Putamen (tissue), 1 donor: ENCODE data around the gene LHB.
"Not testable (repeated sequence)": the region's sequence is repeated elsewhere in the genome, so short reads cannot be mapped to it uniquely, and the experiment has no call there.

Experiments
- DNase-seq: peaks from one replicate; pipeline ENCODE4 v3.0.0-alpha.2; 2016; ENCODE audit warnings: low spot score

The LHB gene

GRCh38 chr19:49017041-49017665 is at the start of gene LHB:
TSS of gene LHB (minus strand) at chr19:49017091. CDS start at chr19:49017081, 10 bp downstream.
- DNase-seq = no peak

GRCh38 chr19:49065905-49066512 is 49.1 kb upstream of the LHB start:
- DNase-seq = no peak

GRCh38 chr19:49064768-49065611 is 48.1 kb upstream of the LHB start, which contains the start of gene NTF4:
TSS of gene NTF4 (minus strand) at chr19:49064818. CDS start at chr19:49061997, 2,821 bp downstream.
- no peak for DNase-seq

- no peak for DNase-seq
Measured at GRCh38 chr19:49064029-49064629, 47.2 kb upstream of the LHB start.

- no peak for DNase-seq
Measured at GRCh38 chr19:49061445-49061844, 44.6 kb upstream of the LHB start.

- DNase-seq = no peak
Measured at GRCh38 chr19:49061000-49061399, 44.1 kb upstream of the LHB start.

- no peak for DNase-seq
Measured at GRCh38 chr19:49059053-49059452, 42.2 kb upstream of the LHB start.

- DNase-seq = no peak
Measured at GRCh38 chr19:49058562-49058961, 41.7 kb upstream of the LHB start.

- DNase-seq = no peak
Measured at GRCh38 chr19:49057636-49058234, 40.8 kb upstream of the LHB start, which contains the start of gene CGB7. TSS of gene CGB7 (minus strand) at chr19:49057749. CDS start at chr19:49055375, 2,374 bp downstream.

GRCh38 chr19:49056902-49057596 is 40.2 kb upstream of the LHB start:
- DNase-seq = not testable (repeated sequence)

- no peak for DNase-seq
Measured at GRCh38 chr19:49056101-49056901, 39.4 kb upstream of the LHB start.

GRCh38 chr19:49050376-49051033 is 33.6 kb upstream of the LHB start:
- DNase-seq = not testable (repeated sequence)

GRCh38 chr19:49049834-49050233 is 32.9 kb upstream of the LHB start:
- DNase-seq = not testable (repeated sequence)

- not testable (repeated sequence) for DNase-seq
Measured at GRCh38 chr19:49049011-49049410, 32.1 kb upstream of the LHB start, which contains the start of gene CGB8. TSS of gene CGB8 (minus strand) at chr19:49049111. CDS start at chr19:49048739, 372 bp downstream.

GRCh38 chr19:49043548-49043947 is 26.7 kb upstream of the LHB start, which contains the start of gene CGB5:
TSS of gene CGB5 (plus strand) at chr19:49043848. CDS start at chr19:49044210, 362 bp downstream.
- not testable (repeated sequence) for DNase-seq

- not testable (repeated sequence) for DNase-seq
Measured at GRCh38 chr19:49042666-49043065, 25.8 kb upstream of the LHB start.

- DNase-seq = no peak
Measured at GRCh38 chr19:49042177-49042576, 25.3 kb upstream of the LHB start.

- not testable (repeated sequence) for DNase-seq
Measured at GRCh38 chr19:49039736-49040135, 22.8 kb upstream of the LHB start.

GRCh38 chr19:49038557-49039276 is 21.8 kb upstream of the LHB start:
- DNase-seq = not testable (repeated sequence)
